Pulmonary artery endothelial cell (primary cell): ENCODE measurements around the gene HOXD10. TPM values are rescaled to one million over a fixed set of nuclear protein-coding genes. Genes with fewer than 3 reads are reported as not detected.

Source experiments
- DNase-seq: peaks from one replicate; pipeline ENCODE4 v3.0.0-alpha.2; 2011; ENCODE audit warnings: low read depth, low spot score
- total RNA-seq: library from RNA; depleted of rRNA; stranded (reverse); fragments of >200 nt; gene quantifications from 2 replicates; pipeline ENCODE4 v1.2.3, GENCODE V29; 2014

Gene HOXD10
- total RNA-seq, 1 donor from 2014 or later: not detected

GRCh38 chr2:176149939-176150583 is 33.5 kb downstream of the HOXD10 start:
- DNase-seq: no peak

- DNase-seq: no peak
Measured at GRCh38 chr2:176150584-176151441, 34.2 kb downstream of the HOXD10 start.

- DNase-seq: no peak
Measured at GRCh38 chr2:176151442-176152287, 35.1 kb downstream of the HOXD10 start, which contains the start of gene HOXD4. TSS of gene HOXD4 (plus strand) at chr2:176151550. CDS start at chr2:176151634, 84 bp downstream.

GRCh38 chr2:176152350-176153181 is 36.0 kb downstream of the HOXD10 start:
- no peak for DNase-seq

- DNase-seq: no peak
Measured at GRCh38 chr2:176154576-176155252, 38.1 kb downstream of the HOXD10 start.

GRCh38 chr2:176155356-176156044 is 38.9 kb downstream of the HOXD10 start:
- DNase-seq: no peak

GRCh38 chr2:176156301-176156806 is 39.8 kb downstream of the HOXD10 start:
- no peak for DNase-seq

- DNase-seq: no peak
Measured at GRCh38 chr2:176156807-176157498, 40.4 kb downstream of the HOXD10 start, which contains the start of gene HOXD3. TSS of gene HOXD3 (plus strand) at chr2:176157307. CDS start at chr2:176169115, 11,808 bp downstream.

GRCh38 chr2:176157499-176158185 is 41.1 kb downstream of the HOXD10 start:
- no peak for DNase-seq

- no peak for DNase-seq
Measured at GRCh38 chr2:176158186-176158591, 41.6 kb downstream of the HOXD10 start.

GRCh38 chr2:176158855-176159662 is 42.5 kb downstream of the HOXD10 start:
- no peak for DNase-seq

GRCh38 chr2:176159663-176160250 is 43.2 kb downstream of the HOXD10 start:
- DNase-seq: no peak

GRCh38 chr2:176160251-176160985 is 43.8 kb downstream of the HOXD10 start:
- no peak for DNase-seq

- DNase-seq: no peak
Measured at GRCh38 chr2:176160986-176161824, 44.6 kb downstream of the HOXD10 start.
